Limb (tissue), 2 donors: ENCODE results near the gene NRG2.
A peak's percentile ranks its signal among the peaks of the same experiment; 100 is the strongest.

Experiments used
- DNase-seq, 2 donors: peaks; one replicate each; pipeline ENCODE4 v3.0.0-alpha.2; 2016; ENCODE audit errors: extremely low spot score in 2 of 2

NRG2 gene

DNA sequence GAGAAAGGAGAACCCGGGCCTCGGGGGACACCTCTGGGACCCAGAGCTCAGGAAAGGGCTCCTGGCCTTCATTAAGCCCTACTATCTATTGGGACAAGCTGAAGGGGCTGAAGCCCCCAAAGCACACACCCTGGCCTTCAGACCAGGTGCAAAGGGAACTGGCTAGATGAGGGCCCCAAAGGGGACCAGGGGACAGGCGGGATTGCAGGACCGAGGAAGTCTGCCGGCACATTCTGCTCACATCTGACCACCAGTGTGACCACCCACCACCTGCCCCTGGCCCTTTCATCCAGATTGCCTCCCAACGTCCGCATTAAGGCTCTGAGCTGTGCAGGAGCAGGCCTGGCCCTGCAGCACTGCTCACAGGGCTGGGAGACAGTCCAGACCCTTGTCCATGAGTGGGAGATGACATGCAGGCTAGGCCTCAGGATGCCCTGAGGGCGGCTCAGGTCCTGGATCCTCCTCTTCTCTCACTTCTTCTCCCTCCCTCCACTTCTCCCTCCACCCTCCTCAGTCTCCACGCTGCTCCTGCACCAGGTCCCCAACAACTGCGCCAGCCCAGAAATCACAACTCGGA, 228.3 kb downstream of the NRG2 start:
- DNase-seq: no peak

DNA sequence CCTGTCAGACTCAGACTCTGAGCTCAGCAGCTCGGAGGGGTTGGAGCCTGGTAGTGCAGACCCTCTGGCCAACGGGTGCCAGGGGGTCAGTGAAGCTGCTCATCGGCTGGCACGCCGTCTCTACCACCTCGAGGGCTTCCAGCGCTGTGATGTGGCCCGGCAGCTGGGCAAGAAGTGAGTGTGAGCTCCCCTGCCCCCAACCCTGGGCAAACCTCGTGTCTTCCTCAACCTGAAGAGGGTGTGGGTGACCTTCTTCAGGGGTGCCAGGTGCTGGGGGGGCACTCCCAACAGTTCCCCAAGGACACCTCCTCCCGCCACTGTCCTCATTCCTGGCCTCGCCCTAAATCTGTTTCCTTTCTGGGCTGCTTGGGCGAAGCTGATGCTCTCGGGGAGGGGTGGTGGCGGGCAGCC, 228.9 kb downstream of the NRG2 start:
- no peak for DNase-seq

DNA sequence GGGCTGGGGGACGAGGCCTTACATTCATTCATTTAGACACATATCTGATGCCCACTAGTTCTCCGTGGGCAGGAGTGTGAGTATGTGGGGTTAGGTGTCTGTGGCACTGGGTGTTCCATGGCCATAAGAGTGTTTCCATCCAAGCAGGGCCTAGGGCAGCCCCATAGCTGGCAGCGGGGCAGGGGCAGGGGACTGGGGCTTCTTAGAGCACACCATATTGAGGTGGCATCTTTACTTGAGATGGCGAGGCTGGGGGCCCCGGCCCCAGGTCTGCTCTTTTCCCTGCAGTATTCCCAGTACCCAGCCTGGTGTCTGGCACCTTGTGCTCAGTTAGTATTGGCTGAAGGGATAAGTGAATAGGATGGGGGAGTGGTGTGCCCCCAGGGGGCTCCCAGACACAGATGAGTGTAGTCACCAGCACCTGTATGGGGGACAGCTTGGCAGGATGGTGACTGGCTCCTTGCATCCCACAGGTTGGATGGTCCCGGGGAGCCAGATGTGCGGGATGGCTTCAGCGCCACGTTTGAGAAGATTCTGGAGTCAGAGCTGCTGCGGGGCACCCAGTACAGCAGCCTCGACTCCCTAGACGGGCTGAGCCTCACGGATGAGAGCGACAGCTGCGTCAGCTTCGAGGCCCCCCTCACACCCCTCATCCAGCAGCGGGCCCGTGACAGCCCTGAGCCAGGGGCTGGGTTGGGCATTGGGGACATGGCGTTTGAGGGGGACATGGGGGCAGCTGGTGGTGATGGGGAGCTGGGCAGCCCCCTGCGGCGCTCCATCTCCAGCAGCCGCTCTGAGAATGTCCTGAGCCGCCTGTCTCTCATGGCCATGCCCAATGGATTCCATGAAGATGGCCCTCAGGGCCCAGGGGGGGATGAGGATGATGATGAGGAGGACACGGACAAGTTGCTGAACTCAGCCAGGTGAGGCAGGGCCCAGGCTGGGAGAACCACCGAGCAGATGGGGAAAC, 230.0 kb downstream of the NRG2 start:
- DNase-seq: no peak

DNA sequence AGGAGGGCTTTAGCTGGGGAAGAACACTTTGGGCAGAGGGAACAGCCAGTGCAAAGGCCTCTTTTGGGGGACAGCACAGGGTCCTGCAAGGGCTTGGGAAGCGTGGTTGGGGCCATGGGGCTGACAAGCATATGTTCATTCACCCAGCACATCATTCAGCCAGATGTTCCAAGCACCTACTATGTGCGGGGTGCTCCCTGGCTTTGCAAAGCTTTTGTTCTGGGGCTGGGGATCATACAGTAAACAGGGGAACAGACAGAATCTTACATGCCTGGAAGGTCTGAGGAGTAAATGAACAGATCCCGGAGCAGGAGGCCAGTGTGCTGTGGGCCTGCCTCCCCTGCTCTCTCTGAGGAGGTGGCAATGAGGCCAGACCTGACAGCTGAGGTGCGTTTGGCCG, 230.8 kb downstream of the NRG2 start:
- no peak for DNase-seq

GRCh38 chr5:139811274-139811607, 231.9 kb downstream of the NRG2 start:
- no peak for DNase-seq

- DNase-seq: no peak
Observed at GRCh38 chr5:139810341-139811273, 232.5 kb downstream of the NRG2 start.

GRCh38 chr5:139809331-139809810, 233.7 kb downstream of the NRG2 start:
- no peak for DNase-seq

- DNase-seq: peak; percentile 20 to 75
Observed at GRCh38 chr5:139808481-139809330, 234.4 kb downstream of the NRG2 start.

DNA sequence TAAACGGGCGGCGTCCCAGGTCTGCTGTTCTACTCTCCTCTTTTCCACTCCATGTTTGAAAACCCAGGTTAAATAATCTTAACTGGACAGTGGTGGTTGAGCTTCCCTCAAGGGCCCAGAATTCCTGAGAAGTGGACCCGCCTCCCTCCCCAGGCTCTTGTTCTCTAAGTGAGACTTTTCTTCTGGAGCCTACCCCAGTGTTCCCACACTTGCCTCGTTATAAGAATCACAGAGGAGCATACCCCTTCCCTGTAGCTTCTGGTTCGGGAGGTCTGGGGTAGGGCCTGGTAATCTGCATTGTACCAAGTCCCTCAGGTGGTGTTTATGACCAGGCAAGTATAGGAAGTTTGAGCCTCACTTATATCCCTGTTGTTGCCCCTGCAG, 235.5 kb downstream of the NRG2 start:
- no peak for DNase-seq

- no peak for DNase-seq
Observed at GRCh38 chr5:139806726-139807646, 236.1 kb downstream of the NRG2 start.

DNA sequence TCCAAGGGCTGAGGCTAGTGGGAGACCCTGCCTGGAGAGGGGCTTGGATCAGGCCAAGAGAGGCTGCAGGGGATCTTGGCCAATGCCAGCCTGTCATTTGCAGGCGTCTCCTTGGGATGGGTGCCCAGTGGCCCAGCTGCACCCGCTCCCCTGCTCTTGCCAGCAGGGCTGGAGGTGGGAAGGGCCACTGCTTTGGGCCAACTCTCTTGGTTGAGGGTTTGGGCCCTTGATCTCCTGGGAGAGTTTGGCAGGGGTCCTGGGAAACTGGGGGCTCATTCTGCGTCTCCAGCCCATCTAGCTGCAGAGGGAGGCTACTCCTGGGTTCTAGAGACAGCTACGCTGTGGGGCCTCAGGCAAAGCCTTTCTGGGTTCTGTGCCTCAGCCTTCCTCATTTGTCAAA, 237.0 kb downstream of the NRG2 start:
- DNase-seq: no peak

DNA sequence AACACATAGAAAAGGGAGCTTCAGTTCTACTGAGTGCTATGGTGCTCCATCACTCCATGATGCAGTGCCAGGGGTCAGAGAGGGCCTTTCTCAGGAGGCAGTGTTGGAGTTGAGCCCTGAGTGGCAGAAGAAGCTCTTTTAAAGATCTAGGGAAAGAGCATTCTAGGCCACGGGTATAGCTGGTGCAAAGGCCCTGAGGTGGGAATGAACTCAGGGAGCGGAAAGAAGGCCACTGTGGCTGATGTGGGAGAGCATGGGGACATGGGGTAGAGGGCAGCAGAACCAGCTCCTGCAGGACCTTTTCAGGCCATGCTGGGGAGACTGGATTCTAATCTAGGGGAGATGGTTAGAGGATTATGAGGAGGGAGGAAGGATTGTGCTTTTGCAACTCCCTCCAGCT, 237.6 kb downstream of the NRG2 start:
- no peak for DNase-seq

- no peak for DNase-seq
Observed at GRCh38 chr5:139804800-139805397, 238.2 kb downstream of the NRG2 start.

GRCh38 chr5:139803978-139804377, 239.1 kb downstream of the NRG2 start:
- no peak for DNase-seq

DNA sequence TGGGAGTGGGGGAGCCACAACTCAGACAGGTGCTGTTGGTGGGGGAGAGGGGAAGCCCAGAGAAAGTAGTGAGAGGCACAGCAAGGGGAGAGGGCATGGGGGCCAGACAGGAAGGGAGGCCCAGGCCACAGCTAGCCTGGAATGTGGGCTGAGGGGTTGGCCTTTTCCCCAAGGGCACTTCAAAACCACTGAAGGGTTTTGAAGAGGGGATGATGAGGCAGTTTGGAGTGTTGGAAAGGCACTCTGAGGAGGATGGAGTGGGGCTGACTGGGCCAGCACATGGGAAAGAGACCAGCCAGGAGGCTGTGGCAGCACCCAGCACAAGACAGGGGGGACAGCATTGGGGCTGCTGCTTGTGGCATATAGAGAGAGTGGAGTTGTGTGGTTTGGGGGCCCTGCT, 243.7 kb downstream of the NRG2 start:
- no peak for DNase-seq

DNA sequence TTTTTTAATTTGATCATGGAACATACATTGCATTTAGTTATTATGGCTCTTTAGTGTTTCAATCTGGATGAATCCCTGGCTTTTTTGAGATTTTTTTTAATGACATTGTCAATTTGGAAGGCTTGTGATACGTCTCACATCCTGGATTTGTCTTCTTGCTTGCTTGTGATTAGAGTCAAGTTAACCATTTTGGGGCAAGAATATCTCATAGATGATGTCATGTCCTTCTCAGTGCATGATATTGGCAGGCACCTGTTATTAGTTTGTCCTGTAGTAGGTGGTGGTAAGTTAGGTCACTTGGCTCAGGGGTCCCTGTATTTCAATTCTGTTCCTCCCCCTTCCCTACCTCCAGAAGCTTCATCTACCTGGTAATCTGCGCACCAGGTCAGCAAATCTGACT, 244.2 kb downstream of the NRG2 start:
- no peak for DNase-seq

- DNase-seq: peak in 1 of 2 donors; percentile 3
Observed at GRCh38 chr5:139797856-139798510, 245.1 kb downstream of the NRG2 start.

GRCh38 chr5:139797335-139797734, 245.8 kb downstream of the NRG2 start:
- no peak for DNase-seq
